Skeletal muscle tissue (tissue), 4 donors: ENCODE data around the gene TIGAR. TPM values are rescaled to one million over a fixed set of nuclear protein-coding genes. Genes with fewer than 3 reads are reported as not detected.

Experiments
- H3K27ac ChIP-seq: one replicate; pipeline ENCODE4 v1.7.0; 2013; ENCODE audit warnings: mild to moderate bottlenecking, low read depth, low read length, inconsistent platforms
- H3K27me3 ChIP-seq, 3 donors: one replicate each; pipeline ENCODE4 v1.7.0; 2013; ENCODE audit warnings: low read length in 3 of 3; ENCODE audit not compliant: control insufficient read depth in 3 of 3, insufficient read depth in 3 of 3
- H3K36me3 ChIP-seq, 3 donors: one replicate each; pipeline ENCODE4 v1.7.0; 2013; ENCODE audit warnings: low read length in 3 of 3; ENCODE audit not compliant: control insufficient read depth in 3 of 3, insufficient read depth in 3 of 3
- H3K4me1 ChIP-seq, 3 donors: one replicate each; pipeline ENCODE4 v1.7.0; 2013; ENCODE audit warnings: low read length in 3 of 3, mild to moderate bottlenecking in 3 of 3; ENCODE audit not compliant: control insufficient read depth in 3 of 3, insufficient read depth in 3 of 3
- H3K4me3 ChIP-seq, 3 donors: one replicate each; pipeline ENCODE4 v1.7.0; 2013; ENCODE audit warnings: low read length in 3 of 3
- H3K9ac ChIP-seq, 3 donors: one replicate each; pipeline ENCODE4 v1.7.0; 2013; ENCODE audit warnings: low read length in 3 of 3, mild to moderate bottlenecking in 3 of 3, moderate library complexity in 2 of 3, low read depth in 1 of 3
- H3K9me3 ChIP-seq, 3 donors: one replicate each; pipeline ENCODE4 v1.7.0; 2013; ENCODE audit warnings: low read length in 3 of 3; ENCODE audit not compliant: control insufficient read depth in 3 of 3
- total RNA-seq: library from RNA; depleted of rRNA; stranded (reverse); fragments of >200 nt; gene quantifications from one replicate; pipeline ENCODE4 v1.2.3, GENCODE V29; 2014
- donor health status: Osteomylitis.

TIGAR gene
- total RNA-seq, 1 donor from 2014 or later, result 3.1 TPM

DNA sequence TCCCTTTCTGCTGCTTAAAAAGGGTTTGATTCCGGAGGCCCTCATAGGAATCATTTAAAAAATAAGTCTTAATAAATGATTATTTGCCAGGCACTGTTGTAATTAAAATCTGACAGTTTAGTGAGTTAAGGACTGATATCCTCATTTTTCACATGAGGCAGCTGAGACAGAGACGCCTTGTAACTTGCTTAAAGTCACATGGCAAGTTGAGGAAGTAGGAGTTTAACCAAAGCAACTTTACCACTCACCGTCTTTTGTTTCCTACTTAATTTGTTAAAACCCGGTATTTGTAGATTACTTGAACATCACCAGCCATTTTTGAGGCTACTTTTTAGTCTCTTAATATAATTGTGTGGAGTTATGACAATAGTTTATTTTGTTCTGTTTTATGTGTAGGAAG lies 2.4 kb downstream of the TIGAR start:
- no peak overlapping the region for H3K27ac ChIP-seq
- H3K36me3 ChIP-seq, result peaks cover 3 to 4% (median 3%) of the 10 kb centered on the region in 3 donors
- H3K9me3 ChIP-seq, result no peaks in the 10 kb centered on the region
- no peak overlapping the region for H3K9ac ChIP-seq
- no peaks in the 10 kb centered on the region for H3K27me3 ChIP-seq
- H3K4me3 ChIP-seq, result no peak overlapping the region
- H3K4me1 ChIP-seq, result peaks cover 10 to 25% (median 15%) of the 10 kb centered on the region in 3 donors

DNA sequence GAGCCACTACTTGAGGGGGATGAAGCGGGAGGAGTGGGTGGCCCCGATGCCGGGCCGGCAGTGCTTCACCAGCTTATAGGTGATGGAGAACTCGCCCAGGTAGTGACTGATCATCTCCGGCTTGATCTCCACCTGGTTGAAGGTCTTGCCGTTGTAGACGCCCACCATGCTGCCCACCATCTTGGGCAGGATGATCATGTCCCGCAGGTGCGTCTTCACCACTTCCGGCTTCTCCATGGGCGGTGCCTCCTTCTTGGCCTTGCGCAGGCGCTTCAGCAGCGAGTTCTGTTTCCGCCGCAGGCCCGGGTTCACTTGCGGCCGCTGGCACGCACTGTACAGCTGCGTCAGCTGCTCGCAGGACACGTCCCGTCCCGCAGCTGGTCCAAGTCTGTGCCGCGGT lies 3.4 kb downstream of the TIGAR start:
- Histone ChIP-seq H3K9me3 (no peaks in the 10 kb centered on the region), H3K4me3 (no peak overlapping the region), H3K27ac (no peak overlapping the region), H3K36me3 (peaks cover 3 to 4% (median 3%) of the 10 kb centered on the region in 3 donors), H3K9ac (no peak overlapping the region), H3K4me1 (peaks cover 10 to 25% (median 15%) of the 10 kb centered on the region in 3 donors), H3K27me3 (no peaks in the 10 kb centered on the region)

DNA sequence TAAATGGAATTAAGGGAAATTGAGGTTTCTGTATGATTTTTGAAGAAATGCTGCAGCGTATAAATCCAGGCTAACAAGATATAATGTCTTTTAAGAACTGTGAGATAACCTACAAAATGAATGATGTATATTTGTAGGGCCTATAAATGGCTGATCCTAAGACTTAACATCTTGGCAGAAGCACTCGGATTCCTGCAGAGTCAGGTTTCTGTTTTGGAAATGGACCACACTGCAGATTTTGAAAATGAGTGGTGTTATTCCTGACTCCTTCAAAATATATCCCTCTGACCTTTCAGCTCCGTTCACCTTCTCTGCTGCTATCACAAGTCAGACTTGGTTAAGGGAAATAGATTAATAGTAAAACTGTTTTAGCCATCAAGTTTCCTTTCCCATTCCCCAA lies 5.0 kb downstream of the TIGAR start:
- peak overlapping the region in 2 of 3 donors; percentile 10 to 33 for H3K4me3 ChIP-seq
- H3K27me3 ChIP-seq, result no peaks in the 10 kb centered on the region
- H3K9ac ChIP-seq, result peak overlapping the region; percentile 34 to 59 (median 46)
- no peaks in the 10 kb centered on the region for H3K9me3 ChIP-seq
- peak overlapping the region; percentile 59 for H3K27ac ChIP-seq
- peaks cover 3 to 4% (median 3%) of the 10 kb centered on the region in 3 donors for H3K36me3 ChIP-seq
- peaks cover 5 to 20% (median 15%) of the 10 kb centered on the region in 3 donors for H3K4me1 ChIP-seq

DNA sequence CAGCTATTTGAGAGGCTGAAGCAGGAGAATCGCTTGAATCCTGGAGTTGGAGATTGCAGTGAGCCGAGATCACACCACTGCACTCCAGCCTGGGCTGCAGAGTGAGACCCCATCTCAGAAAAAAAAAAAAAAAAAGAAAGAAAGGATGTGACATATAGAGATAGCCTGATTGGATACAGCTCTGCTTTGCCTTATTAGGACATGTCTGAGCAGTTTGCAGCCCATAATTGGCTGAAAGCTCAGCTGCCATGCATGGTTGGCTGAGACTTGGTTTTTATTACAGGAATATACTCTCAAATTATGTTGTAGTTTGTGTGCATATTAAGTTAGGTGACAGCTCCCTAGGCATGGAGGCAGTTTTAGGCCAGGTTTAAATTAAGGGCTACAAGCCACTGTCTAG lies 6.3 kb downstream of the TIGAR start:
- no peaks in the 10 kb centered on the region for H3K9me3 ChIP-seq
- peaks cover 3 to 7% (median 3%) of the 10 kb centered on the region in 3 donors for H3K36me3 ChIP-seq
- no peaks in the 10 kb centered on the region for H3K27me3 ChIP-seq
- no peak overlapping the region for H3K9ac ChIP-seq
- H3K27ac ChIP-seq, result no peak overlapping the region
- H3K4me3 ChIP-seq, result no peak overlapping the region
- peaks cover 0 to 14% (median 9%) of the 10 kb centered on the region in 3 donors for H3K4me1 ChIP-seq

DNA sequence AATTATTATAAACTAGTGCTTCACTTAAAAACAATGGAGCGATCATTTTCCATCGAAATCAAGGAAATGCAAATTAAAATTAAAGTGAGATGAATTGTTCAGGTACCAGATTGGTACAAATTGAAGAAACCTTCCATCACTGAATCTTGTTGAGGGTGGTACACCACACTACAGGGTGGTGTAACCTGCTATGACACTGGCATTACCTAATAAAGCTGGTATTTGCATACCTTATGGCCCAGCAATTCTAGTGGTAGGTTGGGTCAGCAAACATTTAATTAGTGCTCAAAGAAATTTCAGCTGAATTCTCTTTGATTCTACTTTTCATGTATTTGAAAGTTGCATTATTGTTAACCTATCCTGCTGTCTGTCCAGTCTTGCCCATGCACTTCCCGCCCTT lies 9.2 kb downstream of the TIGAR start:
- Histone ChIP-seq H3K9ac (no peak overlapping the region), H3K4me3 (no peak overlapping the region), H3K4me1 (peaks cover 0 to 6% (median 2%) of the 10 kb centered on the region in 3 donors), H3K36me3 (peaks cover 0 to 5% (median 2%) of the 10 kb centered on the region in 3 donors), H3K27me3 (no peaks in the 10 kb centered on the region), H3K27ac (no peak overlapping the region), H3K9me3 (no peaks in the 10 kb centered on the region)

DNA sequence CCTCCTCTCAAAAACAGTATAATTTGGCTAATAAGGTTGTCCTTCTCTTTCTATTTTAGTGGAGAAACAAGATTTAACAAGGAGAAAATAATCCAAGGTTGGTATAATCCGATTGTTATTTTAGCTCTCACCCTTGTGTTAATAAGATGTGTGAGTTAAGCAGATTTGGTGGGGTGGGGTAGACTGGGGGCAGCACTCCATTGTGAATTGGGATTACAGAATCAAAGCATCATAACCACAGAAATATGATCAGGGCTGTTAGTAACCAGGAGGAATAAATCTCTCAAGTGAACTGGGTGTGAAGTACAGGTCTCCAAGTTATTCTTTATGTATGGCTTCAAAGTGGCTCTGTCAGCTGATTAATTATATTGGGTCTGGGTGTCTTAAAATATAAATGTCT lies 10.2 kb downstream of the TIGAR start:
- Histone ChIP-seq H3K9ac (no peak overlapping the region), H3K4me1 (peaks cover 0 to 3% (median 2%) of the 10 kb centered on the region in 3 donors), H3K4me3 (no peak overlapping the region), H3K27ac (no peak overlapping the region), H3K27me3 (no peaks in the 10 kb centered on the region), H3K9me3 (no peaks in the 10 kb centered on the region), H3K36me3 (peaks cover 0 to 5% (median 2%) of the 10 kb centered on the region in 3 donors)

DNA sequence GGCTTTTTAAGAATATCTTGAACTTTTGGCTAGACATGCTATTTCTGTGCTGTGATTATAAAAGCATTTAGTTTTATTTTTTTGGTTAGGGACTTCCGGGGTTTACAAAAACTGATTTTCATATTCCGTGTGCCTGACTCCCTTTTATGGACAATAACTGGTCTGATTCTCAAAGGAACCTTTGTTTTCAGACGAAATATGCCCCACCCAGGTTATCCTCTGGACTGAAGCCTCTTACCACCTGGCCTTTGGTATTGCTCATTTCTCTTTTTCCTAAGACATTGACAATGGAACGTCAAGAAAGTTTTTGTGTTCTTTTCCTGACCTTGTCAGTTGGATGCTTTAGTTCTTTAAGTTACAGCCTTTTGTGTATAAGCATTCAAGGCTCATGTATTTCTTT lies 10.8 kb downstream of the TIGAR start:
- Histone ChIP-seq H3K9ac (no peak overlapping the region), H3K4me1 (peaks cover 0 to 3% (median 2%) of the 10 kb centered on the region in 3 donors), H3K27ac (no peak overlapping the region), H3K9me3 (no peaks in the 10 kb centered on the region), H3K36me3 (peaks cover 0 to 5% (median 2%) of the 10 kb centered on the region in 3 donors), H3K27me3 (no peaks in the 10 kb centered on the region), H3K4me3 (no peak overlapping the region)

DNA sequence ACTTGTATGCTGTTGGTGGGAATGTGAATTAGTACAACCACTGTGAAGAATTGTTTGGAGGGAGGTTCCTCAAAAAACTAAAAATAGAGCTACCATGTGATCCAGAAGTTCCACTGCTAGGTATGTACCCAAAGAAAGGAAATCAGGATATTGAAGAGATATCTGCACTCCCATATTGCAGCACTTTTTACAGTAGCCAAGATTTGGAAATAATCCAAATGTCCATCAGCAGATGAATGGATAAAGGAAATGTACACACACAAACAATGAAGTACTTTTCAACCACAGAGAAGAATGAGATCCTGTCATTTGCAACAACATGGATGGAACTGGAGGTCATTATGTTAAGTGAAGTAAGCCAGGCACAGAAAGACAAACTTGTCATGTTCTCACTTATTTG lies 25.9 kb downstream of the TIGAR start:
- Histone ChIP-seq H3K9ac (no peak overlapping the region), H3K27ac (no peak overlapping the region), H3K36me3 (peaks cover 0 to 6% (median 0%) of the 10 kb centered on the region in 3 donors), H3K4me1 (no peaks in the 10 kb centered on the region), H3K4me3 (no peak overlapping the region), H3K9me3 (no peaks in the 10 kb centered on the region), H3K27me3 (no peaks in the 10 kb centered on the region)

DNA sequence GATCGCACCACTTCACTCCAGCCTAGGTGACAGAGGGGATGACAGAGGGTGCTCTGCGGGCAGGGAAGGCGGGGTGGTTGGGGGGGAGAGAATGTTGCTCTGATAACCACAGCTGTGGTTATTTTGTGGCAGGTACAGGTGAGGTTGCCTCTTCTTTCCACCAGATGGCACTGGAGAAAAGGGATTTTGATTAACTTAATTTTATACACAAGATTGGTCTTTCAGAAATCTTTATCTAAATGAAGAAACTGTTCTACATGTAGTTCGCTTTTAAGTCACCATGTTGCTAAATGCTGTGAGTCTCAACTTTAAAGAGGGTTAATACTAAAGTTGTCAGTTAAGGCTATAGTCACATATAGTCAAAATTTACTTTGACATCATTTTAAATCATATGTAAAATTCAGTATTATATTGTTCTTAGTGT lies 32.8 kb downstream of the TIGAR start:
- Histone ChIP-seq H3K36me3 (peaks cover 2 to 11% (median 7%) of the 10 kb centered on the region in 3 donors), H3K27me3 (no peaks in the 10 kb centered on the region), H3K4me1 (no peaks in the 10 kb centered on the region)

DNA sequence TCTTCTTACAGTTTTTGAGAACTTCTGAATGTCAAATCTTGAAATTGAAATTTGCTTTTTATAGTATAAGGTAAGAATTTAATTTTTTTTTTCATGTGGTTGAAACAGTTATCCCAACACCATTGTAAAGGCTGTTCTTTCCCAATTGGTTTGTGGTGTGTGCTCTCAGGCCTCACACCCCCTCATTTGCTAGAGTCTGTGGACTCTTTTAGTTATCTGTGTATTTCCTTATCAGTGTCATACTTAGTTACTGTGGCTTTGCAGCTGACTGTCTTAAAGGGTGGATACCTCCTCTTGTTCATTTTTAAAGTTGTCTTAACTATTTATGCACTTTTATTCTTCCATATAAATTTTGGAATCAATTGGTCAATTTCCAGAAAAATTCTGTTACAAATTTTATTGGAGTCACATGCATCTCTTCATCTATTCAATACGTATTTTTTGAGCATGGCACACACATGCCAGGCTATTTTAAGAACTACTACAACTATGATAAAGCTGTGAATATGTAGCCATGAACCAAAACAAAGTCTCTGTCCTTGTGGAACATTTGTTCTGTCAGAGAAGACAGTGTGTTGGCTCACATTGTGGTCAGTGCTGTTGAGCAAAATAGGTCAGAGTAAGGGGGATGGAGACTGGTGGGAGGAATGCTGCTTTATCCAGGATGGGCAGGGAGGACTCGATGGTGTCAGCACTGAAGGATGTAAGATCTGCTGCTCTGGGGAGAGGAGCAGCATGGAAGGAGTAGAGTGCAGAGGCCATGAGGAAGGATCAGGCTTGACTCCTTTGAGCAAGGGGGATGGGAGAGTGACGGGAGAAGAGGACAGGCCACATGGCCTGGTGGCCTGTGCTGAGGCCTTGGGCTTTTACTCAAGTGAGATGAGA lies 34.4 kb downstream of the TIGAR start:
- Histone ChIP-seq H3K27ac (no peak overlapping the region), H3K4me1 (no peaks in the 10 kb centered on the region), H3K9ac (no peak overlapping the region), H3K27me3 (no peaks in the 10 kb centered on the region), H3K36me3 (peaks cover 2 to 11% (median 7%) of the 10 kb centered on the region in 3 donors), H3K4me3 (no peak overlapping the region), H3K9me3 (no peaks in the 10 kb centered on the region)

More for the DNA sequence above, 32.8 kb downstream of the TIGAR start:
- Histone ChIP-seq H3K27ac (no peak overlapping the region), H3K9me3 (no peaks in the 10 kb centered on the region), H3K4me3 (no peak overlapping the region), H3K9ac (no peak overlapping the region)
